K562 (cell line): ENCODE measurements around the gene EPHA4.

Experiments
- CBX2 ChIP-seq: fragments of 200-600 bp; sonication (generic); IDR thresholded peaks from one replicate; pipeline ENCODE4 v1.6.1; 2012; ENCODE audit warnings: mild to moderate bottlenecking, low read length, inconsistent platforms; ENCODE audit not compliant: insufficient read depth, poor library complexity, severe bottlenecking
- EP300 ChIP-seq: IDR thresholded peaks from 2 replicates; pipeline ENCODE4 v1.6.1; 2012; ENCODE audit warnings: low read length, improper control_type of control experiment
- MTF1 ChIP-seq: fragments of 250-450 bp; sonication (Bioruptor Pico); IDR thresholded peaks from 2 replicates; pipeline ENCODE4 v1.9.0; 2021; ENCODE audit warnings: moderate library complexity, mild to moderate bottlenecking, inconsistent platforms, borderline replicate concordance
- MYC ChIP-seq, 2 experiments: fragments of 250-450 bp in 1 of 2; sonication (Bioruptor Pico) in 1 of 2; IDR thresholded peaks; 2 replicates each; pipeline versions ENCODE4 v1.5.1 to v1.6.1; 2012 to 2021; ENCODE audit warnings: low read depth in 2 of 2, borderline replicate concordance in 1 of 2, improper control_type of control experiment in 1 of 2, low read length in 1 of 2, mild to moderate bottlenecking in 1 of 2, moderate library complexity in 1 of 2
- SAFB2 ChIP-seq: fragments of 200-400 bp; formaldehyde crosslinking; IDR thresholded peaks from 2 replicates; pipeline ENCODE4 v1.6.1; 2018; ENCODE audit warnings: borderline replicate concordance, low read length, low read depth, moderate library complexity; ENCODE audit not compliant: severe bottlenecking
- SRF ChIP-seq, 2 experiments: fragments of 250-450, 450-650 bp in 1 of 2; sonication (Bioruptor Pico) in 1 of 2; sonication (generic) in 1 of 2; formaldehyde crosslinking; IDR thresholded peaks; 2 replicates each; pipeline versions ENCODE4 v1.5.0 to v1.5.1; 2020 to 2022; ENCODE audit warnings: mild to moderate bottlenecking in 1 of 2, missing genetic modification reagents in 1 of 2
- ZFP36 ChIP-seq: fragments of 150-350 bp; IDR thresholded peaks from 2 replicates; pipeline ENCODE4 v1.6.1; 2018; ENCODE audit warnings: low read length, low read depth; ENCODE audit not compliant: partially characterized antibody
- ZNF274 ChIP-seq: IDR thresholded peaks from 2 replicates; pipeline ENCODE4 v1.6.1; 2011; ENCODE audit warnings: low read depth, mild to moderate bottlenecking, low read length, moderate library complexity, borderline replicate concordance
- TF ChIP-seq, protein P1 (sequence below), 3 experiments: IDR thresholded peaks in 2 of 3; conservative IDR thresholded peaks in 1 of 3; 2 replicates each; pipeline ENCODE4 v1.5.1; 2011 to 2012; ENCODE audit warnings: low read length in 3 of 3, mild to moderate bottlenecking in 3 of 3, control low read depth in 2 of 3, improper control_type of control experiment in 1 of 3, inconsistent platforms in 1 of 3, low read depth in 1 of 3, mixed read lengths in 1 of 3, moderate library complexity in 1 of 3; ENCODE audit not compliant: insufficient read depth in 2 of 3
- TF ChIP-seq, protein P2 (sequence below), 2 experiments: fragments of 450-650 bp in 1 of 2; sonication (generic) in 1 of 2; formaldehyde crosslinking in 1 of 2; IDR thresholded peaks in 1 of 2; conservative IDR thresholded peaks in 1 of 2; 2 replicates each; pipeline versions ENCODE4 v1.6.1 to v1.8.1; 2016 to 2023; ENCODE audit warnings: mild to moderate bottlenecking in 2 of 2, moderate library complexity in 2 of 2, inconsistent platforms in 1 of 2, missing genetic modification reagents in 1 of 2

DNA sequence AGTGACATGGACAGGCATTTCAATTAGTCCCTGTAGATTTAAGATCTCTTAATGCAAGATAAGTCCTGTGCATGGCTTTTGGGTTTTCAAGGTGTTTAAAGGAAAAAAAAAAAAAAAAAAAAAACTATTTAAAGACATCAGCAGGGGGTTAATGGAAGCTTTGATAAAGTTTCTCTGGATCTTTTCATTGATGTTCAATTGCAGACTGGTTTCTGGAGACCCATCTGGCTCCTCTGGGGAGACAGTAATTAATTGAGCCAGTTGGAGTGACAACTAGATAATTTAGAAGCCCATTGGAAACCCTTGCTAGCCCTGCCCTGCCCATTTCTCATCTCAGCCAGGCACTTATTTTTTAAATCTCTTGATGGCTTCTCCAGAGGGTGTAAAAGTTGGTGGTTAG is 98.7 kb downstream of the EPHA4 start:
- no peak for TF ChIP-seq ZNF274
- TF ChIP-seq ZFP36, result no peak
- TF ChIP-seq MYC (IDR thresholded peaks at IDR 0.05; ENCODE audit: low read depth, low read length), result no peak
- no peak for TF ChIP-seq MYC (CRISPR knock-in tag; IDR thresholded peaks at IDR 0.05; ENCODE audit: borderline replicate concordance, low read depth)
- TF ChIP-seq, protein P1, sequence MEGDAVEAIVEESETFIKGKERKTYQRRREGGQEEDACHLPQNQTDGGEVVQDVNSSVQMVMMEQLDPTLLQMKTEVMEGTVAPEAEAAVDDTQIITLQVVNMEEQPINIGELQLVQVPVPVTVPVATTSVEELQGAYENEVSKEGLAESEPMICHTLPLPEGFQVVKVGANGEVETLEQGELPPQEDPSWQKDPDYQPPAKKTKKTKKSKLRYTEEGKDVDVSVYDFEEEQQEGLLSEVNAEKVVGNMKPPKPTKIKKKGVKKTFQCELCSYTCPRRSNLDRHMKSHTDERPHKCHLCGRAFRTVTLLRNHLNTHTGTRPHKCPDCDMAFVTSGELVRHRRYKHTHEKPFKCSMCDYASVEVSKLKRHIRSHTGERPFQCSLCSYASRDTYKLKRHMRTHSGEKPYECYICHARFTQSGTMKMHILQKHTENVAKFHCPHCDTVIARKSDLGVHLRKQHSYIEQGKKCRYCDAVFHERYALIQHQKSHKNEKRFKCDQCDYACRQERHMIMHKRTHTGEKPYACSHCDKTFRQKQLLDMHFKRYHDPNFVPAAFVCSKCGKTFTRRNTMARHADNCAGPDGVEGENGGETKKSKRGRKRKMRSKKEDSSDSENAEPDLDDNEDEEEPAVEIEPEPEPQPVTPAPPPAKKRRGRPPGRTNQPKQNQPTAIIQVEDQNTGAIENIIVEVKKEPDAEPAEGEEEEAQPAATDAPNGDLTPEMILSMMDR (IDR thresholded peaks at IDR 0.05 in 2 of 3, conservative IDR thresholded peaks at IDR 0.05 in 1 of 3; ENCODE audit: insufficient read depth in 2 of 3, low read depth in 1 of 3, low read length in 3 of 3), result no peak
- TF ChIP-seq SAFB2, result no peak
- TF ChIP-seq EP300, result no peak
- no peak for TF ChIP-seq SRF (CRISPR knock-in tag; IDR thresholded peaks at IDR 0.05)
- no peak for TF ChIP-seq MTF1
- no peak for TF ChIP-seq CBX2
- TF ChIP-seq, protein P2, sequence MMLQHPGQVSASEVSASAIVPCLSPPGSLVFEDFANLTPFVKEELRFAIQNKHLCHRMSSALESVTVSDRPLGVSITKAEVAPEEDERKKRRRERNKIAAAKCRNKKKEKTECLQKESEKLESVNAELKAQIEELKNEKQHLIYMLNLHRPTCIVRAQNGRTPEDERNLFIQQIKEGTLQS (IDR thresholded peaks at IDR 0.05), result no peak
- TF ChIP-seq, protein P2 (CRISPR knock-in tag; conservative IDR thresholded peaks at IDR 0.05), result no peak
